Suprapubic skin (tissue), 4 donors: ENCODE results near the gene EGFR.

ENCODE experiments used
- EP300 ChIP-seq: sonication (generic); formaldehyde crosslinking; IDR thresholded peaks from one replicate; pipeline ENCODE4 v1.6.1; 2017; ENCODE audit warnings: antibody characterized with exemption
- POLR2AphosphoS5 ChIP-seq, 3 donors: sonication (generic); formaldehyde crosslinking; IDR thresholded peaks; one replicate each; pipeline ENCODE4 v1.6.1; 2017; ENCODE audit warnings: antibody characterized with exemption in 3 of 3
- TF ChIP-seq, protein P1 (sequence below), 2 donors: fragments of 200-600 bp in 1 of 2; fragments of 450-650 bp in 1 of 2; sonication (generic) in 1 of 2; IDR thresholded peaks; one replicate each; pipeline ENCODE4 v1.5.1; 2016 to 2019; ENCODE audit warnings: antibody characterized with exemption in 2 of 2, mild to moderate bottlenecking in 1 of 2, moderate library complexity in 1 of 2

DNA sequence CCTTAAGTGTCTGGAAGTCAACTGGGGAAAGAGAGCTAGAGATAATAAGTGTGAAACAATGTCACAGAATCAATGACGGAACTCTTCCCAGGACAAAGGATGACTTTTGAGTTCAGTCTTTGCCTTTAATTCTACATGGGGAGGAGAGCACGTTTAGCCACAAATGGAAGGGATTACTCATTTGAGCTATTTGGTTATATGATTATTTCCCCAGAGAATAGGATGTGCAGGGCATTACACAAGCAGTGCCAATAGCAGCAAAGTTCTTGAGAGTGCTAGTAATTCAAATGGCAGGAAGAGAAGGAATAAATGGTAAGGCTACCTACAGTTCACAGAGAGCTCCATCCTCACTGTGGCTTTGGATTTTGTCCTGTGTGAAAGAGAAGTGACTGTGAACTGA lies 6.0 kb downstream of the EGFR start:
- TF ChIP-seq POLR2AphosphoS5 (IDR thresholded peaks at IDR 0.05) (no peak), EP300 (no peak)
- TF ChIP-seq, protein P1, sequence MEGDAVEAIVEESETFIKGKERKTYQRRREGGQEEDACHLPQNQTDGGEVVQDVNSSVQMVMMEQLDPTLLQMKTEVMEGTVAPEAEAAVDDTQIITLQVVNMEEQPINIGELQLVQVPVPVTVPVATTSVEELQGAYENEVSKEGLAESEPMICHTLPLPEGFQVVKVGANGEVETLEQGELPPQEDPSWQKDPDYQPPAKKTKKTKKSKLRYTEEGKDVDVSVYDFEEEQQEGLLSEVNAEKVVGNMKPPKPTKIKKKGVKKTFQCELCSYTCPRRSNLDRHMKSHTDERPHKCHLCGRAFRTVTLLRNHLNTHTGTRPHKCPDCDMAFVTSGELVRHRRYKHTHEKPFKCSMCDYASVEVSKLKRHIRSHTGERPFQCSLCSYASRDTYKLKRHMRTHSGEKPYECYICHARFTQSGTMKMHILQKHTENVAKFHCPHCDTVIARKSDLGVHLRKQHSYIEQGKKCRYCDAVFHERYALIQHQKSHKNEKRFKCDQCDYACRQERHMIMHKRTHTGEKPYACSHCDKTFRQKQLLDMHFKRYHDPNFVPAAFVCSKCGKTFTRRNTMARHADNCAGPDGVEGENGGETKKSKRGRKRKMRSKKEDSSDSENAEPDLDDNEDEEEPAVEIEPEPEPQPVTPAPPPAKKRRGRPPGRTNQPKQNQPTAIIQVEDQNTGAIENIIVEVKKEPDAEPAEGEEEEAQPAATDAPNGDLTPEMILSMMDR (IDR thresholded peaks at IDR 0.05), result no peak
